Measurements from ENCODE around the gene CYP2W1. TPM values are rescaled to one million over a fixed set of nuclear protein-coding genes. Genes with fewer than 3 reads are reported as not detected.

The CYP2W1 gene
- total RNA-seq, 1 experiment from 2014 or later: not detected

DNA sequence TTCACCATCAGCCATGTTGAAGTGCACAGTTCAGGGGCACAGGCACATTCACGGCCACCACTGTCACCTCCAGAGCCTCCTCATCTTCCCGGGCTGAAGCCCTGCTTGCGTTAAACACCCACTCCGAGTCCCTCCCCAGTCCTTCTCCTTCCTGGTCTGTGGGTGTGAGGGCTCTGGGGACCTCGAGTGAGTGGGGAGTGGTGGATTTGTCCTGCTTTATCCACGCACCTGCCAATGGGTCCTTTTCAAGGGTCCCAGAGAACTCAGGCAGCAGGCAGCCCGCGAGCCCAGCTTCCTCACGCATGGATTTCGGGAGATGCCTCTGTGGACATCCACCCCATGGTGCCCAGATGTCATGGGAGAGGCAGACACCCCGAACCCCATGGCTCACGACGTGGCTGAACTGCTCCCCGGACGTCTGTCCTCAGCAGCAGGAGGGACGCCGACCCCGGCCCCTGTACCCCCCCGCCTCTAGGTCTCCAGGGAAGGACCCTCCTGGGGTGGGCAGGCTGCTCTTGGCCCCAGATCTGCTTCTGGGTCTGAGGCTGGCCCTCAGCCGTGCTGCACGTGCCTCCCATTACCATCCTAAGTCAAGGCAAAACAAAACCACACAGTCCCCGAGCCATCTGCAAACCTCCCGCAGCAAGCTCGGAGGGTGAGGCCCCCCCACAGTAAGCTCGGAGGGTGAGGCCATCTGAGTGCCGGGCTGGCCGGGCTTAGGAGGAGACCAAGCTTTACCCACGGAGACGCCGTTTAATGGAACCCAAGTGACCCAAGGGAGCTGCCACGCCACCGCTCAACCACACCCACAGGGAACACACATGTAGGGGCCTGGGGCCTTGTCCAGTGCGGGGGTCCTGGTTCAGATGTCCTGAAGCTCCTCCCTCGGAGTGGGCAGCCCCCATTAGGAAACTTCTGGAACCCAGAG, 9.0 kb downstream of the CYP2W1 start:
- ChIA-PET CTCF (interaction anchor here (0.5 to 6.0 kb wide), 41 partner anchors 10 to 1164 kb away, joined by 3 to 140 read pairs (median 7); partner anchors contain the start of genes COX19, CYP2W1, GPER1 and GPR146), POLR2A (interaction anchor here (1.5 to 1.9 kb wide), 2 partner anchors 47 to 74 kb away, joined by 4 to 7 read pairs; no protein-coding TSS in a partner anchor)
- ATAC-seq: no peak
- Mint-ChIP-seq H3K27me3 (ENCODE audit: low read depth) (no peaks in the 10 kb centered on the region), H3K9me3 (no peaks in the 10 kb centered on the region), H3K4me3 (no peak overlapping the region), H3K27ac (no peak overlapping the region), H3K4me1 (no peaks in the 10 kb centered on the region), H3K36me3 (no peaks in the 10 kb centered on the region)
- no peak for DNase-seq (ENCODE audit: low spot score)
- TF ChIP-seq ATF1 (CRISPR knock-in tag; IDR thresholded peaks at IDR 0.05) (no peak), ZNF232 (CRISPR knock-in tag; IDR thresholded peaks at IDR 0.05) (no peak), ZNF416 (CRISPR knock-in tag; IDR thresholded peaks at IDR 0.05) (no peak), CREB1 (CRISPR knock-in tag; IDR thresholded peaks at IDR 0.05) (no peak), GRHL2 (CRISPR knock-in tag; IDR thresholded peaks at IDR 0.05; ENCODE audit: insufficient replicate concordance, severe bottlenecking) (no peak), ZNF317 (CRISPR knock-in tag; IDR thresholded peaks at IDR 0.05; ENCODE audit: borderline replicate concordance, low read depth) (no peak), ZBTB21 (CRISPR knock-in tag; IDR thresholded peaks at IDR 0.05; ENCODE audit: borderline replicate concordance) (no peak), HMGA2 (CRISPR knock-in tag; IDR thresholded peaks at IDR 0.05) (no peak), ETV6 (CRISPR knock-in tag; IDR thresholded peaks at IDR 0.05) (no peak)
- TF ChIP-seq, protein P1, sequence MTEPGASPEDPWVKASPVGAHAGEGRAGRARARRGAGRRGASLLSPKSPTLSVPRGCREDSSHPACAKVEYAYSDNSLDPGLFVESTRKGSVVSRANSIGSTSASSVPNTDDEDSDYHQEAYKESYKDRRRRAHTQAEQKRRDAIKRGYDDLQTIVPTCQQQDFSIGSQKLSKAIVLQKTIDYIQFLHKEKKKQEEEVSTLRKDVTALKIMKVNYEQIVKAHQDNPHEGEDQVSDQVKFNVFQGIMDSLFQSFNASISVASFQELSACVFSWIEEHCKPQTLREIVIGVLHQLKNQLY (CRISPR knock-in tag; IDR thresholded peaks at IDR 0.05): no peak
- TF ChIP-seq, protein P2, sequence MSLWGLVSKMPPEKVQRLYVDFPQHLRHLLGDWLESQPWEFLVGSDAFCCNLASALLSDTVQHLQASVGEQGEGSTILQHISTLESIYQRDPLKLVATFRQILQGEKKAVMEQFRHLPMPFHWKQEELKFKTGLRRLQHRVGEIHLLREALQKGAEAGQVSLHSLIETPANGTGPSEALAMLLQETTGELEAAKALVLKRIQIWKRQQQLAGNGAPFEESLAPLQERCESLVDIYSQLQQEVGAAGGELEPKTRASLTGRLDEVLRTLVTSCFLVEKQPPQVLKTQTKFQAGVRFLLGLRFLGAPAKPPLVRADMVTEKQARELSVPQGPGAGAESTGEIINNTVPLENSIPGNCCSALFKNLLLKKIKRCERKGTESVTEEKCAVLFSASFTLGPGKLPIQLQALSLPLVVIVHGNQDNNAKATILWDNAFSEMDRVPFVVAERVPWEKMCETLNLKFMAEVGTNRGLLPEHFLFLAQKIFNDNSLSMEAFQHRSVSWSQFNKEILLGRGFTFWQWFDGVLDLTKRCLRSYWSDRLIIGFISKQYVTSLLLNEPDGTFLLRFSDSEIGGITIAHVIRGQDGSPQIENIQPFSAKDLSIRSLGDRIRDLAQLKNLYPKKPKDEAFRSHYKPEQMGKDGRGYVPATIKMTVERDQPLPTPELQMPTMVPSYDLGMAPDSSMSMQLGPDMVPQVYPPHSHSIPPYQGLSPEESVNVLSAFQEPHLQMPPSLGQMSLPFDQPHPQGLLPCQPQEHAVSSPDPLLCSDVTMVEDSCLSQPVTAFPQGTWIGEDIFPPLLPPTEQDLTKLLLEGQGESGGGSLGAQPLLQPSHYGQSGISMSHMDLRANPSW (CRISPR knock-in tag; conservative IDR thresholded peaks at IDR 0.05; ENCODE audit: low read depth): no peak
- TF ChIP-seq, protein P3, sequence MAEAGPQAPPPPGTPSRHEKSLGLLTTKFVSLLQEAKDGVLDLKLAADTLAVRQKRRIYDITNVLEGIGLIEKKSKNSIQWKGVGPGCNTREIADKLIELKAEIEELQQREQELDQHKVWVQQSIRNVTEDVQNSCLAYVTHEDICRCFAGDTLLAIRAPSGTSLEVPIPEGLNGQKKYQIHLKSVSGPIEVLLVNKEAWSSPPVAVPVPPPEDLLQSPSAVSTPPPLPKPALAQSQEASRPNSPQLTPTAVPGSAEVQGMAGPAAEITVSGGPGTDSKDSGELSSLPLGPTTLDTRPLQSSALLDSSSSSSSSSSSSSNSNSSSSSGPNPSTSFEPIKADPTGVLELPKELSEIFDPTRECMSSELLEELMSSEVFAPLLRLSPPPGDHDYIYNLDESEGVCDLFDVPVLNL (CRISPR knock-in tag; IDR thresholded peaks at IDR 0.05; ENCODE audit: borderline replicate concordance, low read depth): no peak
- TF ChIP-seq, protein P4, sequence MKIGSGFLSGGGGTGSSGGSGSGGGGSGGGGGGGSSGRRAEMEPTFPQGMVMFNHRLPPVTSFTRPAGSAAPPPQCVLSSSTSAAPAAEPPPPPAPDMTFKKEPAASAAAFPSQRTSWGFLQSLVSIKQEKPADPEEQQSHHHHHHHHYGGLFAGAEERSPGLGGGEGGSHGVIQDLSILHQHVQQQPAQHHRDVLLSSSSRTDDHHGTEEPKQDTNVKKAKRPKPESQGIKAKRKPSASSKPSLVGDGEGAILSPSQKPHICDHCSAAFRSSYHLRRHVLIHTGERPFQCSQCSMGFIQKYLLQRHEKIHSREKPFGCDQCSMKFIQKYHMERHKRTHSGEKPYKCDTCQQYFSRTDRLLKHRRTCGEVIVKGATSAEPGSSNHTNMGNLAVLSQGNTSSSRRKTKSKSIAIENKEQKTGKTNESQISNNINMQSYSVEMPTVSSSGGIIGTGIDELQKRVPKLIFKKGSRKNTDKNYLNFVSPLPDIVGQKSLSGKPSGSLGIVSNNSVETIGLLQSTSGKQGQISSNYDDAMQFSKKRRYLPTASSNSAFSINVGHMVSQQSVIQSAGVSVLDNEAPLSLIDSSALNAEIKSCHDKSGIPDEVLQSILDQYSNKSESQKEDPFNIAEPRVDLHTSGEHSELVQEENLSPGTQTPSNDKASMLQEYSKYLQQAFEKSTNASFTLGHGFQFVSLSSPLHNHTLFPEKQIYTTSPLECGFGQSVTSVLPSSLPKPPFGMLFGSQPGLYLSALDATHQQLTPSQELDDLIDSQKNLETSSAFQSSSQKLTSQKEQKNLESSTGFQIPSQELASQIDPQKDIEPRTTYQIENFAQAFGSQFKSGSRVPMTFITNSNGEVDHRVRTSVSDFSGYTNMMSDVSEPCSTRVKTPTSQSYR (CRISPR knock-in tag; IDR thresholded peaks at IDR 0.05): no peak
- TF ChIP-seq, protein P5, sequence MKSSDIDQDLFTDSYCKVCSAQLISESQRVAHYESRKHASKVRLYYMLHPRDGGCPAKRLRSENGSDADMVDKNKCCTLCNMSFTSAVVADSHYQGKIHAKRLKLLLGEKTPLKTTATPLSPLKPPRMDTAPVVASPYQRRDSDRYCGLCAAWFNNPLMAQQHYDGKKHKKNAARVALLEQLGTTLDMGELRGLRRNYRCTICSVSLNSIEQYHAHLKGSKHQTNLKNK (CRISPR knock-in tag; IDR thresholded peaks at IDR 0.05): no peak
